K562 (cell line): ENCODE data around the gene MRPL52. TPM values are rescaled to one million over a fixed set of nuclear protein-coding genes. Genes with fewer than 3 reads are reported as not detected.

Experiments
- CBFA2T3 ChIP-seq: fragments of 450-650 bp; IDR thresholded peaks from 2 replicates; pipeline ENCODE4 v1.6.1; 2017
- CC2D1A ChIP-seq: fragments of 450-650 bp; IDR thresholded peaks from 2 replicates; pipeline ENCODE4 v1.6.1; 2017; ENCODE audit warnings: mild to moderate bottlenecking
- GABPA ChIP-seq: fragments of 200-800 bp; sonication (Bioruptor generic); conservative IDR thresholded peaks from 2 replicates; pipeline ENCODE4 v1.6.1; 2016; ENCODE audit warnings: low read depth, missing genetic modification characterization, missing compliant biosample characterization
- HMGXB4 ChIP-seq: sonication (generic); formaldehyde crosslinking; IDR thresholded peaks from 2 replicates; pipeline ENCODE4 v1.8.1; 2023; ENCODE audit warnings: mild to moderate bottlenecking, missing genetic modification reagents
- JUN ChIP-seq, 2 experiments: sonication (generic) in 1 of 2; formaldehyde crosslinking in 1 of 2; IDR thresholded peaks; 2 replicates each; pipeline versions ENCODE4 v1.6.1 to v1.8.0; 2012 to 2022; ENCODE audit warnings: borderline replicate concordance in 2 of 2, mild to moderate bottlenecking in 2 of 2, improper control_type of control experiment in 1 of 2, low read depth in 1 of 2, low read length in 1 of 2, missing genetic modification reagents in 1 of 2
- MAX ChIP-seq: sonication (generic); formaldehyde crosslinking; IDR thresholded peaks from 2 replicates; pipeline ENCODE4 v1.9.0; 2022; ENCODE audit warnings: mild to moderate bottlenecking, missing genetic modification reagents
- NRF1 ChIP-seq, 2 experiments: fragments of 450-650 bp; IDR thresholded peaks in 1 of 2; conservative IDR thresholded peaks in 1 of 2; 2 replicates each; pipeline ENCODE4 v1.6.1; 2014; ENCODE audit warnings: mild to moderate bottlenecking in 2 of 2
- OTX1 ChIP-seq: fragments of 450-650 bp; formaldehyde crosslinking; IDR thresholded peaks from 2 replicates; pipeline ENCODE4 v1.4.0; 2022; ENCODE audit warnings: mild to moderate bottlenecking
- POLR2G ChIP-seq: fragments of 200-400 bp; formaldehyde crosslinking; IDR thresholded peaks from 2 replicates; pipeline ENCODE4 v1.6.1; 2017; ENCODE audit warnings: low read depth, mild to moderate bottlenecking, antibody characterized with exemption, low read length, moderate library complexity
- RAD21 ChIP-seq, 2 experiments: fragments of 250-450 bp in 1 of 2; fragments of 450-650 bp in 1 of 2; sonication (Bioruptor Pico) in 1 of 2; formaldehyde crosslinking in 1 of 2; IDR thresholded peaks in 1 of 2; conservative IDR thresholded peaks in 1 of 2; 2 replicates each; pipeline versions ENCODE4 v1.4.0 to v1.8.0; 2020 to 2022; ENCODE audit warnings: mild to moderate bottlenecking in 2 of 2, moderate library complexity in 1 of 2
- RBM34 ChIP-seq: fragments of 200-400 bp; formaldehyde crosslinking; IDR thresholded peaks from 2 replicates; pipeline ENCODE4 v1.6.1; 2018; ENCODE audit warnings: low read length, borderline replicate concordance; ENCODE audit not compliant: insufficient read depth
- SIN3A ChIP-seq, 2 experiments: fragments of 150-350 bp in 1 of 2; IDR thresholded peaks; 2 replicates each; pipeline ENCODE4 v1.6.1; 2011 to 2016; ENCODE audit warnings: borderline replicate concordance in 2 of 2, low read depth in 2 of 2, low read length in 2 of 2, mild to moderate bottlenecking in 2 of 2, moderate library complexity in 2 of 2; ENCODE audit not compliant: control insufficient read depth in 1 of 2
- SMARCA4 ChIP-seq: fragments of 450-650 bp; IDR thresholded peaks from 2 replicates; pipeline ENCODE4 v1.6.1; 2016
- SMC3 ChIP-seq: conservative IDR thresholded peaks from 2 replicates; pipeline ENCODE4 v1.6.1; 2011; ENCODE audit warnings: low read depth, low read length, improper control_type of control experiment; ENCODE audit not compliant: insufficient read depth
- TAF1 ChIP-seq: IDR thresholded peaks from 2 replicates; pipeline ENCODE4 v1.6.1; 2011; ENCODE audit warnings: mild to moderate bottlenecking, low read length, moderate library complexity; ENCODE audit not compliant: insufficient read depth, control insufficient read depth, severe bottlenecking; ENCODE audit errors: extremely low read depth
- TFAP4 ChIP-seq: sonication (generic); formaldehyde crosslinking; IDR thresholded peaks from 2 replicates; pipeline ENCODE4 v1.8.0; 2022; ENCODE audit warnings: missing genetic modification reagents, mild to moderate bottlenecking, moderate library complexity, borderline replicate concordance
- YY1 ChIP-seq, 3 experiments: IDR thresholded peaks; 2 replicates each; pipeline ENCODE4 v1.6.1; 2011; ENCODE audit warnings: low read length in 2 of 3, mild to moderate bottlenecking in 2 of 3, moderate library complexity in 2 of 3, borderline replicate concordance in 1 of 3, control low read depth in 1 of 3, low read depth in 1 of 3; ENCODE audit not compliant: insufficient read depth in 3 of 3, insufficient replicate concordance in 2 of 3, control insufficient read depth in 1 of 3, insufficient read length in 1 of 3; ENCODE audit errors: extremely low read depth in 1 of 3
- ZBTB7A ChIP-seq: IDR thresholded peaks from 2 replicates; pipeline ENCODE4 v1.6.1; 2011; ENCODE audit warnings: low read depth, mild to moderate bottlenecking, low read length, moderate library complexity, borderline replicate concordance; ENCODE audit not compliant: control insufficient read depth
- ZNF24 ChIP-seq: fragments of 450-650 bp; IDR thresholded peaks from 2 replicates; pipeline ENCODE4 v1.6.1; 2016
- polyA plus RNA-seq, 8 experiments: library from polyadenylated mRNA; depleted of rRNA in 4 of 8; stranded (reverse) in 5 of 8; unstranded in 3 of 8; fragments of >200 nt; fragmentation: Nextera tagmentation in 2 of 8; fragmentation: Illumina TruSeq in 1 of 8; extraction: Ambion mirVana in 2 of 8; extraction: Trizol in 1 of 8; gene quantifications; 2 replicates each; pipeline versions ENCODE4 v1.2.1 to v1.2.3, GENCODE V29; 2011 to 2014; ENCODE audit warnings: inconsistent platforms in 1 of 8, missing spikeins in 1 of 8
- total RNA-seq, 7 experiments: library from RNA; depleted of rRNA in 6 of 7; stranded (reverse); fragments of >200 nt in 6 of 7; fragmentation: Illumina TruSeq in 2 of 7; extraction: Trizol in 2 of 7; gene quantifications; 2 replicates each; pipeline versions ENCODE4 v1.2.1 to v1.2.3, GENCODE V29; 2011 to 2021; ENCODE audit warnings: low replicate concordance in 1 of 7

The MRPL52 gene
- total and polyA plus RNA-seq, 9 of the 15 experiments (the other 6 are each of a cell fraction or from before 2014, with no cell fraction given), result 56.5 to 213 (median 168) TPM

GRCh38 chr14:22872033-22872832 lies 42.5 kb downstream of the MRPL52 start (continued):
- TF ChIP-seq SIN3A (IDR thresholded peaks at IDR 0.05; ENCODE audit: borderline replicate concordance in 2 of 2, control insufficient read depth in 1 of 2, low read depth in 2 of 2, low read length in 2 of 2) (peak in 1 of 2 experiments; percentile 61; a peak in 1 of 4 replicates), POLR2G (peak; percentile 74), RBM34 (no peak), ZNF24 (no peak; the same call in 1 of the 2 replicates), RAD21 (CRISPR knock-in tag; conservative IDR thresholded peaks at IDR 0.05 in 1 of 2, IDR thresholded peaks at IDR 0.05 in 1 of 2) (peak; percentile 69 to 73), GABPA (tag) (peak; percentile 70), OTX1 (0 out of 2 replicates have a peak, but pooled peaks have one; percentile 7), JUN (IDR thresholded peaks at IDR 0.05; ENCODE audit: borderline replicate concordance, low read depth, low read length) (0 out of 2 replicates have a peak, but pooled peaks have one; percentile 22), JUN (CRISPR knock-in tag; IDR thresholded peaks at IDR 0.05; ENCODE audit: borderline replicate concordance) (no peak), NRF1 (conservative IDR thresholded peaks at IDR 0.05 in 1 of 2, IDR thresholded peaks at IDR 0.05 in 1 of 2) (peak; percentile 82 to 85), TAF1 (peak; percentile 53), MAX (no peak), CC2D1A (0 out of 2 replicates have a peak, but pooled peaks have one; percentile 19), SMARCA4 (0 out of 2 replicates have a peak, but pooled peaks have one; percentile 33), YY1 (IDR thresholded peaks at IDR 0.05; ENCODE audit: borderline replicate concordance in 1 of 3, control insufficient read depth in 1 of 3, extremely low read depth in 1 of 3, insufficient read depth in 3 of 3, insufficient read length in 1 of 3, insufficient replicate concordance in 2 of 3, low read depth in 1 of 3, low read length in 2 of 3) (peak in 2 of 3 experiments; percentile 37 to 72), HMGXB4 (CRISPR knock-in tag) (0 out of 2 replicates have a peak, but pooled peaks have one; percentile 35), CBFA2T3 (no peak), TFAP4 (CRISPR knock-in tag) (peak; percentile 58; the same call in 1 of the 2 replicates), ZBTB7A (0 out of 2 replicates have a peak, but pooled peaks have one; percentile 1), SMC3 (peak; percentile 44; the same call in 1 of the 2 replicates)
